Mucosa of stomach (tissue), 1 donor: Measurements from ENCODE around the gene PIGR.

Experiments
- H3K27me3 ChIP-seq: one replicate; pipeline ENCODE4 v1.7.0; 2013; ENCODE audit warnings: mild to moderate bottlenecking, low read length; ENCODE audit not compliant: control insufficient read depth, insufficient read depth
- H3K36me3 ChIP-seq: one replicate; pipeline ENCODE4 v1.7.0; 2013; ENCODE audit warnings: low read length; ENCODE audit not compliant: control insufficient read depth, insufficient read depth
- H3K4me1 ChIP-seq: one replicate; pipeline ENCODE4 v1.7.0; 2013; ENCODE audit warnings: mild to moderate bottlenecking, low read length; ENCODE audit not compliant: control insufficient read depth, insufficient read depth
- H3K4me3 ChIP-seq: one replicate; pipeline ENCODE4 v1.7.0; 2013; ENCODE audit warnings: low read length
- H3K9ac ChIP-seq: one replicate; pipeline ENCODE4 v1.7.0; 2013; ENCODE audit warnings: mild to moderate bottlenecking, low read length, moderate library complexity
- H3K9me3 ChIP-seq: one replicate; pipeline ENCODE4 v1.7.0; 2013; ENCODE audit warnings: mild to moderate bottlenecking, low read length, moderate library complexity; ENCODE audit not compliant: control insufficient read depth
- donor health status: Pancreatic carcinoma.

Gene PIGR

GRCh38 chr1:206890125-206891060, 55.9 kb downstream of the PIGR start:
- no peaks in the 10 kb centered on the region for H3K9me3 ChIP-seq
- H3K9ac ChIP-seq = no peak overlapping the region
- H3K36me3 ChIP-seq = no peaks in the 10 kb centered on the region
- peaks cover 1% of the 10 kb centered on the region for H3K4me1 ChIP-seq
- H3K27me3 ChIP-seq = peaks cover 4% of the 10 kb centered on the region
- no peak overlapping the region for H3K4me3 ChIP-seq

- no peaks in the 10 kb centered on the region for H3K36me3 ChIP-seq
- peaks cover 4% of the 10 kb centered on the region for H3K27me3 ChIP-seq
- no peak overlapping the region for H3K4me3 ChIP-seq
- no peaks in the 10 kb centered on the region for H3K9me3 ChIP-seq
- no peak overlapping the region for H3K9ac ChIP-seq
- no peaks in the 10 kb centered on the region for H3K4me1 ChIP-seq
These were observed 58.6 kb downstream of the PIGR start for GRCh38 chr1:206887701-206888100.

- Histone ChIP-seq H3K9ac (no peak overlapping the region), H3K36me3 (no peaks in the 10 kb centered on the region), H3K9me3 (no peaks in the 10 kb centered on the region), H3K4me3 (no peak overlapping the region), H3K27me3 (peaks cover 4% of the 10 kb centered on the region), H3K4me1 (no peaks in the 10 kb centered on the region)
These were observed 59.4 kb downstream of the PIGR start for GRCh38 chr1:206886831-206887230.

- H3K36me3 ChIP-seq = no peaks in the 10 kb centered on the region
- no peaks in the 10 kb centered on the region for H3K4me1 ChIP-seq
- H3K9ac ChIP-seq = no peak overlapping the region
- no peak overlapping the region for H3K4me3 ChIP-seq
- no peaks in the 10 kb centered on the region for H3K9me3 ChIP-seq
- H3K27me3 ChIP-seq = peaks cover 4% of the 10 kb centered on the region
These were observed 60.8 kb downstream of the PIGR start for GRCh38 chr1:206885341-206886060.

GRCh38 chr1:206883876-206884275, 62.4 kb downstream of the PIGR start:
- peaks cover 4% of the 10 kb centered on the region for H3K27me3 ChIP-seq
- H3K9me3 ChIP-seq = no peaks in the 10 kb centered on the region
- no peaks in the 10 kb centered on the region for H3K4me1 ChIP-seq
- H3K9ac ChIP-seq = no peak overlapping the region
- no peaks in the 10 kb centered on the region for H3K36me3 ChIP-seq
- H3K4me3 ChIP-seq = no peak overlapping the region

- Histone ChIP-seq H3K9me3 (no peaks in the 10 kb centered on the region), H3K4me1 (no peaks in the 10 kb centered on the region), H3K4me3 (no peak overlapping the region), H3K27me3 (peaks cover 4% of the 10 kb centered on the region), H3K36me3 (no peaks in the 10 kb centered on the region), H3K9ac (no peak overlapping the region)
These were observed 63.1 kb downstream of the PIGR start for GRCh38 chr1:206883160-206883559.

GRCh38 chr1:206882555-206882954, 63.7 kb downstream of the PIGR start:
- H3K36me3 ChIP-seq = no peaks in the 10 kb centered on the region
- peaks cover 4% of the 10 kb centered on the region for H3K27me3 ChIP-seq
- H3K4me1 ChIP-seq = no peaks in the 10 kb centered on the region
- no peak overlapping the region for H3K4me3 ChIP-seq
- no peak overlapping the region for H3K9ac ChIP-seq
- no peaks in the 10 kb centered on the region for H3K9me3 ChIP-seq

GRCh38 chr1:206880314-206880713, 66.0 kb downstream of the PIGR start:
- Histone ChIP-seq H3K4me1 (no peaks in the 10 kb centered on the region), H3K36me3 (no peaks in the 10 kb centered on the region), H3K9ac (no peak overlapping the region), H3K4me3 (no peak overlapping the region), H3K9me3 (no peaks in the 10 kb centered on the region), H3K27me3 (no peaks in the 10 kb centered on the region)
